ENCODE measurements around the gene PTPN13.

PTPN13 gene

GRCh38 chr4:86819561-86819960, 225.4 kb downstream of the PTPN13 start:
- no peak for DNase-seq (ENCODE audit: low read depth in 2 of 2)

- no peak for DNase-seq (ENCODE audit: low read depth in 2 of 2)
Measured at GRCh38 chr4:86821151-86821550, 227.0 kb downstream of the PTPN13 start.

GRCh38 chr4:86822136-86822535, 228.0 kb downstream of the PTPN13 start:
- no peak for DNase-seq (ENCODE audit: low read depth in 2 of 2)

GRCh38 chr4:86825511-86825910, 231.4 kb downstream of the PTPN13 start:
- DNase-seq (ENCODE audit: low read depth in 2 of 2): no peak

- peak; percentile 70 to 72 for DNase-seq (ENCODE audit: low read depth in 2 of 2)
Measured at GRCh38 chr4:86831262-86832130, 237.4 kb downstream of the PTPN13 start.

GRCh38 chr4:86833615-86834014, 239.5 kb downstream of the PTPN13 start:
- no peak for DNase-seq (ENCODE audit: low read depth in 2 of 2)

GRCh38 chr4:86834901-86835300, 240.8 kb downstream of the PTPN13 start:
- peak in 1 of 2 experiments; percentile 54 for DNase-seq (ENCODE audit: low read depth in 2 of 2)

- DNase-seq (ENCODE audit: low read depth in 2 of 2): no peak
Measured at GRCh38 chr4:86835677-86836076, 241.6 kb downstream of the PTPN13 start.

GRCh38 chr4:86837691-86838503, 243.8 kb downstream of the PTPN13 start:
- no peak for DNase-seq (ENCODE audit: low read depth in 2 of 2)

GRCh38 chr4:86840858-86841257, 246.7 kb downstream of the PTPN13 start:
- DNase-seq (ENCODE audit: low read depth in 2 of 2): no peak

GRCh38 chr4:86841309-86841708, 247.2 kb downstream of the PTPN13 start:
- DNase-seq (ENCODE audit: low read depth in 2 of 2): no peak

- no peak for DNase-seq (ENCODE audit: low read depth in 2 of 2)
Measured at GRCh38 chr4:86845593-86845992, 251.5 kb downstream of the PTPN13 start.

- DNase-seq (ENCODE audit: low read depth in 2 of 2): peak in 1 of 2 experiments; percentile 28
Measured at GRCh38 chr4:86846921-86847320, 252.8 kb downstream of the PTPN13 start.

- no peak for DNase-seq (ENCODE audit: low read depth in 2 of 2)
Measured at GRCh38 chr4:86847571-86847970, 253.5 kb downstream of the PTPN13 start.

- DNase-seq (ENCODE audit: low read depth in 2 of 2): no peak
Measured at GRCh38 chr4:86848136-86848535, 254.0 kb downstream of the PTPN13 start.

- no peak for DNase-seq (ENCODE audit: low read depth in 2 of 2)
Measured at GRCh38 chr4:86848732-86849619, 254.9 kb downstream of the PTPN13 start, which contains the start of gene SLC10A6. Gene SLC10A6, minus strand, starts transcription at chr4:86849384. Its CDS starts 269 bp downstream, at chr4:86849115.

GRCh38 chr4:86853209-86853608, 259.1 kb downstream of the PTPN13 start:
- DNase-seq (ENCODE audit: low read depth in 2 of 2): no peak

- DNase-seq (ENCODE audit: low read depth in 2 of 2): peak in 1 of 2 experiments; percentile 42
Measured at GRCh38 chr4:86855572-86855971, 261.5 kb downstream of the PTPN13 start.

- no peak for DNase-seq (ENCODE audit: low read depth in 2 of 2)
Measured at GRCh38 chr4:86856896-86857295, 262.8 kb downstream of the PTPN13 start.

- no peak for DNase-seq (ENCODE audit: low read depth in 2 of 2)
Measured at GRCh38 chr4:86857341-86858052, 263.4 kb downstream of the PTPN13 start.
